GM19372 (cell line): ENCODE data around the gene PHTF1.

Experiments
- ATAC-seq: cut with Tn5 transposase; IDR thresholded peaks from one replicate; pipeline ENCODE4 v1.9.1; 2021; ENCODE audit warnings: mild to moderate bottlenecking, low read depth, moderate library complexity; ENCODE audit not compliant: unreplicated experiment

The PHTF1 gene

GRCh38 chr1:113674591-113674990 is 84.7 kb downstream of the PHTF1 start:
- no peak for ATAC-seq

- ATAC-seq = no peak
Observed at GRCh38 chr1:113672491-113672890, 86.8 kb downstream of the PHTF1 start.

- no peak for ATAC-seq
Observed at GRCh38 chr1:113670650-113671049, 88.6 kb downstream of the PHTF1 start.

GRCh38 chr1:113669988-113670387 is 89.3 kb downstream of the PHTF1 start:
- no peak for ATAC-seq

- no peak for ATAC-seq
Observed at GRCh38 chr1:113666126-113666525, 93.2 kb downstream of the PHTF1 start.

DNA sequence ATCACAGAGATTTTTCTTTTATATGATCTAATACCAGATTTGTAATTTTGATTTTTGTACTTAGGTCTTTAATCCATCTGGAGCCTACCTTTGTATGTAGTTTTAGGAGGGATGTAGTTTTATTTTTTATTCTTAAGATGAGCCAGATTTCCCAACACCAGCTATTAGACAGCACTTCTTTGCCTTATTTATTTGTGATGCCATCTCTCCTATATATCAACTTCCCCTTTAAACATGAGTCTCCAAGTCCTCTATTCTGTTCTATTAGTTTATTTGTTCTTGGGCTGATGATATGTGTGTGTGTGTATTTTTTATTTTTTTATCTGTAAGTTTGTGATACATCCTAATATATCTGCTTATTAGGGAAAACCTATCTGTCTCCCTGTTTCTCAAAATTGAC is 94.2 kb downstream of the PHTF1 start:
- ATAC-seq = no peak

DNA sequence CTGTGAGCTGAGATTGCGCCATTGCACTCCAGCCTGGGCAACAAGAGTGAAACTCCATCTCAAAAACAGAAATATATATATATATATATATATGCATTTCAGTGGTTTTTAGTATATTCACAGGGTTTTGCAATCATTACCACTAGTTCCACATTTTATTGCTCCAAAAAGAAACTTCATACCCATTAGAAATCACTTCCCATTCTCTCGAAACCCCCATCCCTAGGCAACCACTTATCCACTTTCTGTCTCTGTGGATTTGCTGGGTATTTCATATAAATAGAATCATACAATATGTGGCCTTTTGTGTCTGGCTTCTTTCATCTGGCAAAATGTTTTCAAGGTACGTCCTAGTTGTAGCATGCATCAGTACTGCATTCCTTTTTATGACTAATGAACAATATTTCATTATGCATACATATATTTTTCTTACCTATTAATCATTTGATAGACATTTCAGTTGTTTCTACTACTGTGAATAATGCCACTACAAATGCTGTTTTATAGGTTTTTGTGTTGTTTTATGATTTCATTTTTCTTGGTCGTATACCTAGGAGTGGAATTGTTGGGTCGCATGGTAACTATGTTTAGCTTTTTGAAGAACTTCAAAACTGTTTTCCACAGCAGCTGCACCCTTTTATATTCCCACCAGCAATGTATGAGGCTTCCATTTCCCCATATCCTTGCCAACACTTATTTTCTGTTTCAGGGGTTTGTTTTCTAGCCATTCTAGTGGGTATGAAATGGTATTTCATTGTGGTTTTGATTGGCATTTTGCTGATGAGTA is 95.9 kb downstream of the PHTF1 start:
- no peak for ATAC-seq

DNA sequence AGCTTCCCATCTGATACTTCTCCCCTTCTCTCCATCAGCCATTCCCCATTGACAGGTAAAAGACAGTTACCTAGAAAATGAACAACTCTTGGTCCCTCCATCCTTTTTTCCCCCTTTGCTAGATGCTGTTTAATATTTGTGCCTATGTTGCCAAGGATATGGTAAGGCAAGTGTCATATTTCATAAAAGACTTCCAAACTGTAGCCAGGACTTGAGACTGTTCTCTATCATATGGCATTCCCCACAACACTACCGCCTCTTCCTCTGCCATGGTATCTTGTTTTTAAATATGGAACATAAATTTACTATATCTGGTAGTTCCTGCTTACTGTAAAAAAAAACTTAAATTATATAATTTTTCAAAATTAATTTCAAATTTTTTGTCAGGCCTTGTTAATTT is 97.2 kb downstream of the PHTF1 start:
- ATAC-seq = no peak

DNA sequence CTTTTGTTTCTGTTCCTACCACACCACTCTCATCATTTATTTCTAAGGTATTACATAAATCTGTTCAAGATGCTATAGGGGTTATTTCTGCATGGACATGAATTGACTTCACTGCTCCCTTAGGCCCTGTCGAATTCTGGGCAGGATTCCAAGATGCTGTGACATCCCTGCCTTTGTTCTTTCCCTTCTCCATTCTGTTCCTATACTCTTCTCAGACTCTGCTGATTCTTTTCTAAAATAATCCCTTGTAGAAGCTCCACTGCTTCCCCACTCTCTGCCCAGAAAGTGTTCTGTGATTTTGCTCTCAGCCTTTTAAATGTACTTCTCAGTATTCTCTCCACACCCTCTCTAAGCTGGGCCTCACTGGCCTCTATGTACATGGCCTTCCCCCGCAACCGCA is 99.2 kb downstream of the PHTF1 start:
- ATAC-seq = no peak

DNA sequence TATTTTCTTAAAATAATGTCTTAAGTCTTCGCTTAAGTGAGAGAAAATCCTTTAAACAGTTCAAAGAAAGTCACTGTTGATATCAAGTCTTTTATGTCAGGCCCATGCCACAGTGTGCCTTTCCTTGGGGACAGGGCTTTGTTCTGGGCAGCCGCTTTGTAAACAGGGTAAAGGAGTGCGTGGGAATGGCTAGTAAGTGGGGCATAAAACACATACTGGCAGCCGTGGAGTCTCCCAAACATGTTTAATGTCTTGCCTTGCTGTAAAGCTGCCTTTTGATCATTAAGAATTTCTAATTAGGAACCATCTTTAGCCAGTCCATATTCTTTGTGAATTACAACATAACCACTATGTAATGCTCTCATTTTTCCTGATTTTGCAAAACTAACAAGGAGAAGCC is 99.7 kb downstream of the PHTF1 start:
- ATAC-seq = no peak

- no peak for ATAC-seq
Observed at GRCh38 chr1:113659035-113659434, 100.3 kb downstream of the PHTF1 start.

GRCh38 chr1:113657556-113658063 is 101.7 kb downstream of the PHTF1 start:
- no peak for ATAC-seq

DNA sequence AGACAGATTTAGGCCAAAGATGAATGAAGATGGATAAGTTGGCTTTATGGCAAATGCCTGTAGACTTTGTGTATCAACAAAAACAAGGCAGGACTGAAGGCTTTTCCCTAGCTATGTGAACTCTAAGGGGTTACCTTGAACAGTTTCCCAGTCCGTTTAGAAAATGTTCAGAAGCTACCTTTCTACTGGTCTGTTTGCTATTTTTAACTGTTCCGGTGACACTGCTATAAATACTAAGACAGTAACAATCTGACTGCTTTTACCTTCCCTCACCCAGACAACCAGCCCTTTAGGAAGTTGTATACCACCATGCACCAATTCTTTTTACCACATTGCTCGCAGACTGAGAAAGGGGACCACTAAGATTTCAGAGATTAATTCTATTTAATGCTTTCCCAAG is 102.2 kb downstream of the PHTF1 start:
- no peak for ATAC-seq

DNA sequence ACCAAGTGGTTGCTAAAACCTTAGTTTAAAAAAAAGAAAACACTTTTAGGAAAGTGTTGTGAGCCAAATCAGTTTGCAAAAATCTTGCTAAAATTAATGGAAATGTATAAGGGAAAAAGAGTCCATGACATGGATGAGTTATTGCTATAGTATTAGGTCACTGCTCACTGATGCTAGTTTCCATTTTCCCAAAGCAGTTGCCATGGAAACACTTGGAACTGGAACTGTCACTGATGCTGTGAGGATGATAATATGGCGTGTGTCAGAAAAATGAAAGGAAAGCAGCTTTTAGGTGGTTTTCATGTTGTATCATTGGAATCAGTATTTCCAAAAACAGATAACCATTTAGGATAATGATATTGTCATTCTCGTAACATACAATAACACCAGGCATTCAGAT is 104.4 kb downstream of the PHTF1 start:
- ATAC-seq = no peak

DNA sequence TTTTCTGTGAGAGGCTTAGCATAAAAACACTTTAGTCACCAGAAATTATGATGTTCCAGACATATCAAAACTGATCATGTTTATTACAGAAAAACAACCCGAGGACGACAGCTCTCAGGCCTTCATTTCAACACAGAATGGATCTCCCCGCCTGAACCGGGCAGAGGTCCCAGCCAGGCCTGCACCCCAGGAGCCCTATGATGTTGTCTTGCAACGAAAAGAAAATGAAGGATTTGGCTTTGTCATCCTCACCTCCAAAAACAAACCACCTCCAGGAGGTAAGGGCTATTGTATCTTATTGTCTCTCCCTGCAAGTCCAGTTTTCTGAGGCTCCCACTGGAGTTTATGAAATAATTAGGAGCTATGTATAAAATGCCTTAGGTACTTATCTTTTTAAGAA is 105.5 kb downstream of the PHTF1 start:
- ATAC-seq = no peak

- no peak for ATAC-seq
Observed at GRCh38 chr1:113652771-113653170, 106.5 kb downstream of the PHTF1 start.

- ATAC-seq = no peak
Observed at GRCh38 chr1:113648478-113648877, 110.8 kb downstream of the PHTF1 start.

DNA sequence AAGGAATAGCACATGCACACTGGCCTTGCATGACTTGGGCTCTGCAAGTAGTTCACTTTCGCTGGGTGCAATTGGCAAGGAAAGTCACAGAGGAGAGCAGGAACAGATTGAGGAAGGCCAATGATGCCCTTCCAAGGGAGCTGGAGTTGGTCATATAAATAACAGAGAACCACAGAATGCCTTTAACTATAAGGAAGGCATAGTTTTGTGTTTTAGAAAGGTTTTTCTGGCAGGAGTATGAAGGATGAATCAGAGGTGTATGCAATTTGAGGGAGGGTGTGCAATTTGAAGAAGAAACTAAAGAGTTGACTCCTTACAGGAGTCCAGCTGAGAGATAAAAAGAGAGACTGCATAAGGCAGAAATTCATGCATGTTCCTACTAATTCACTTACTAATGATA is 112.1 kb downstream of the PHTF1 start:
- ATAC-seq = no peak
